Panc1 (cell line): ENCODE measurements around the gene PDPN.

ENCODE experiments used
- POLR2AphosphoS5 ChIP-seq: IDR thresholded peaks from 2 replicates; pipeline ENCODE4 v1.6.1; 2012; ENCODE audit warnings: mild to moderate bottlenecking, low read depth, low read length, moderate library complexity
- SIN3A ChIP-seq: IDR thresholded peaks from 2 replicates; pipeline ENCODE4 v1.6.1; 2012; ENCODE audit warnings: low read depth, mild to moderate bottlenecking, low read length, moderate library complexity, borderline replicate concordance; ENCODE audit not compliant: insufficient read depth
- TF ChIP-seq, protein P1 (sequence below): fragments of 450-650 bp; IDR thresholded peaks from 2 replicates; pipeline ENCODE4 v1.5.1; 2017; ENCODE audit warnings: mild to moderate bottlenecking
- TF ChIP-seq, protein P2 (sequence below), 2 experiments: IDR thresholded peaks; 2 replicates each; pipeline ENCODE4 v1.6.1; 2011 to 2012; ENCODE audit warnings: low read depth in 2 of 2, control low read depth in 1 of 2, low read length in 1 of 2, mild to moderate bottlenecking in 1 of 2, moderate library complexity in 1 of 2; ENCODE audit not compliant: insufficient read depth in 1 of 2

DNA sequence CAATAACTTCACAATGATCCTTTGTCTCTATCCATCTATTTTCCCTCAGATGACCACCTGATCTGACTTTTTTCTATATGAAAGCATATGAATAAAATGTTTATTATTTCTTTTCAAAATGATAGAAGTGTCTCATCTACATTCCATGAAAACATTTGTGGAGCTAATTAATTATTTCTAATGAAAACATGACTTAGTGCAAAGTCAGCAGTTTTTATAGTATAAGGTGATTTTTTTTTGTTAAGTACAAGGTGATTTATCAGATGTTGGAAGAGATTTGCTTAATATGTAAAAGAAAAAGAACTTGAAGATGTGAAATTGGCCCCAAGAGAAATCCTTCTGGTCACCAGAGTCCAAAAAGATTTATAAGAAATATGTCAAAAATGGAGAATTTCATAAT, 43.5 kb downstream of the PDPN start:
- TF ChIP-seq, protein P1, sequence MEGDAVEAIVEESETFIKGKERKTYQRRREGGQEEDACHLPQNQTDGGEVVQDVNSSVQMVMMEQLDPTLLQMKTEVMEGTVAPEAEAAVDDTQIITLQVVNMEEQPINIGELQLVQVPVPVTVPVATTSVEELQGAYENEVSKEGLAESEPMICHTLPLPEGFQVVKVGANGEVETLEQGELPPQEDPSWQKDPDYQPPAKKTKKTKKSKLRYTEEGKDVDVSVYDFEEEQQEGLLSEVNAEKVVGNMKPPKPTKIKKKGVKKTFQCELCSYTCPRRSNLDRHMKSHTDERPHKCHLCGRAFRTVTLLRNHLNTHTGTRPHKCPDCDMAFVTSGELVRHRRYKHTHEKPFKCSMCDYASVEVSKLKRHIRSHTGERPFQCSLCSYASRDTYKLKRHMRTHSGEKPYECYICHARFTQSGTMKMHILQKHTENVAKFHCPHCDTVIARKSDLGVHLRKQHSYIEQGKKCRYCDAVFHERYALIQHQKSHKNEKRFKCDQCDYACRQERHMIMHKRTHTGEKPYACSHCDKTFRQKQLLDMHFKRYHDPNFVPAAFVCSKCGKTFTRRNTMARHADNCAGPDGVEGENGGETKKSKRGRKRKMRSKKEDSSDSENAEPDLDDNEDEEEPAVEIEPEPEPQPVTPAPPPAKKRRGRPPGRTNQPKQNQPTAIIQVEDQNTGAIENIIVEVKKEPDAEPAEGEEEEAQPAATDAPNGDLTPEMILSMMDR: no peak
- TF ChIP-seq, protein P2, sequence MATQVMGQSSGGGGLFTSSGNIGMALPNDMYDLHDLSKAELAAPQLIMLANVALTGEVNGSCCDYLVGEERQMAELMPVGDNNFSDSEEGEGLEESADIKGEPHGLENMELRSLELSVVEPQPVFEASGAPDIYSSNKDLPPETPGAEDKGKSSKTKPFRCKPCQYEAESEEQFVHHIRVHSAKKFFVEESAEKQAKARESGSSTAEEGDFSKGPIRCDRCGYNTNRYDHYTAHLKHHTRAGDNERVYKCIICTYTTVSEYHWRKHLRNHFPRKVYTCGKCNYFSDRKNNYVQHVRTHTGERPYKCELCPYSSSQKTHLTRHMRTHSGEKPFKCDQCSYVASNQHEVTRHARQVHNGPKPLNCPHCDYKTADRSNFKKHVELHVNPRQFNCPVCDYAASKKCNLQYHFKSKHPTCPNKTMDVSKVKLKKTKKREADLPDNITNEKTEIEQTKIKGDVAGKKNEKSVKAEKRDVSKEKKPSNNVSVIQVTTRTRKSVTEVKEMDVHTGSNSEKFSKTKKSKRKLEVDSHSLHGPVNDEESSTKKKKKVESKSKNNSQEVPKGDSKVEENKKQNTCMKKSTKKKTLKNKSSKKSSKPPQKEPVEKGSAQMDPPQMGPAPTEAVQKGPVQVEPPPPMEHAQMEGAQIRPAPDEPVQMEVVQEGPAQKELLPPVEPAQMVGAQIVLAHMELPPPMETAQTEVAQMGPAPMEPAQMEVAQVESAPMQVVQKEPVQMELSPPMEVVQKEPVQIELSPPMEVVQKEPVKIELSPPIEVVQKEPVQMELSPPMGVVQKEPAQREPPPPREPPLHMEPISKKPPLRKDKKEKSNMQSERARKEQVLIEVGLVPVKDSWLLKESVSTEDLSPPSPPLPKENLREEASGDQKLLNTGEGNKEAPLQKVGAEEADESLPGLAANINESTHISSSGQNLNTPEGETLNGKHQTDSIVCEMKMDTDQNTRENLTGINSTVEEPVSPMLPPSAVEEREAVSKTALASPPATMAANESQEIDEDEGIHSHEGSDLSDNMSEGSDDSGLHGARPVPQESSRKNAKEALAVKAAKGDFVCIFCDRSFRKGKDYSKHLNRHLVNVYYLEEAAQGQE (IDR thresholded peaks at IDR 0.05; ENCODE audit: insufficient read depth in 1 of 2, low read depth in 2 of 2, low read length in 1 of 2): no peak
- TF ChIP-seq SIN3A (no peak), POLR2AphosphoS5 (no peak)
